GM23338 (cell line): Measurements from ENCODE around the gene EPAS1. TPM values are rescaled to one million over a fixed set of nuclear protein-coding genes. Genes with fewer than 3 reads are reported as not detected.

ENCODE experiments used
- ATAC-seq: fragments of 200-7000 bp; cut with Tn5 transposase; 3 replicates; pipeline ENCODE4 v1.9.1; 2020
- DNase-seq: peaks from one replicate; pipeline ENCODE4 v3.0.0-alpha.2; 2015; ENCODE audit warnings: low spot score
- H2AFZ ChIP-seq: fragments of 200-600 bp; sonication (generic); 2 replicates; pipeline ENCODE4 v1.8.0; 2016; ENCODE audit warnings: antibody characterized with exemption, mild to moderate bottlenecking, moderate library complexity
- H3F3A ChIP-seq: fragments of 200-600 bp; sonication (generic); replicated peaks from 2 replicates; pipeline ENCODE4 v1.8.0; 2017; ENCODE audit warnings: antibody characterized with exemption, mixed run types, low read depth
- H3K27ac ChIP-seq: fragments of 200-600 bp; sonication (generic); 2 replicates; pipeline ENCODE4 v1.6.1; 2016; ENCODE audit warnings: low read depth
- H3K27me3 ChIP-seq: fragments of 200-600 bp; sonication (generic); 2 replicates; pipeline ENCODE4 v1.8.0; 2016; ENCODE audit warnings: mild to moderate bottlenecking, mixed run types, moderate library complexity; ENCODE audit not compliant: insufficient read depth
- H3K36me3 ChIP-seq: fragments of 200-600 bp; sonication (generic); 2 replicates; pipeline ENCODE4 v1.8.0; 2016; ENCODE audit warnings: mild to moderate bottlenecking; ENCODE audit not compliant: insufficient read depth
- H3K4me1 ChIP-seq: fragments of 200-600 bp; sonication (generic); 2 replicates; pipeline ENCODE4 v1.8.0; 2016; ENCODE audit warnings: mild to moderate bottlenecking, moderate library complexity; ENCODE audit not compliant: insufficient read depth
- H3K4me2 ChIP-seq: fragments of 200-600 bp; sonication (generic); 2 replicates; pipeline ENCODE4 v1.7.1; 2017; ENCODE audit warnings: mixed run types
- H3K4me3 ChIP-seq: fragments of 200-600 bp; sonication (generic); 2 replicates; pipeline ENCODE4 v1.6.1; 2016; ENCODE audit warnings: mixed run types
- H3K79me2 ChIP-seq: fragments of 200-600 bp; sonication (generic); replicated peaks from 2 replicates; pipeline ENCODE4 v1.8.0; 2017; ENCODE audit warnings: mild to moderate bottlenecking; ENCODE audit not compliant: insufficient read depth
- H3K9me2 ChIP-seq: fragments of 200-600 bp; sonication (generic); 2 replicates; pipeline ENCODE4 v1.8.0; 2017; ENCODE audit not compliant: insufficient read depth
- H4K20me1 ChIP-seq: fragments of 200-600 bp; sonication (generic); replicated peaks from 2 replicates; pipeline ENCODE4 v1.8.0; 2017; ENCODE audit warnings: mild to moderate bottlenecking; ENCODE audit not compliant: insufficient read depth
- H3K27ac Mint-ChIP-seq: 2 replicates; pipeline ENCODE4 v1.8.0; 2020; ENCODE audit warnings: inconsistent platforms, mild to moderate bottlenecking, moderate library complexity, mixed read lengths
- H3K27me3 Mint-ChIP-seq: 3 replicates; pipeline ENCODE4 v1.8.0; 2022; ENCODE audit warnings: low read depth, mild to moderate bottlenecking, moderate library complexity, mixed read lengths, inconsistent platforms; ENCODE audit not compliant: insufficient read depth, poor library complexity
- H3K36me3 Mint-ChIP-seq: 3 replicates; pipeline ENCODE4 v1.8.0; 2021; ENCODE audit warnings: low read depth, mild to moderate bottlenecking, inconsistent platforms, moderate library complexity, mixed read lengths
- H3K4me1 Mint-ChIP-seq: 3 replicates; pipeline ENCODE4 v1.8.0; 2020; ENCODE audit warnings: mild to moderate bottlenecking, inconsistent platforms, mixed read lengths
- H3K4me3 Mint-ChIP-seq: 3 replicates; pipeline ENCODE4 v1.8.0; 2021; ENCODE audit warnings: moderate library complexity, mild to moderate bottlenecking, inconsistent platforms, mixed read lengths
- H3K9me3 Mint-ChIP-seq: 3 replicates; pipeline ENCODE4 v1.8.0; 2020; ENCODE audit warnings: moderate library complexity, mild to moderate bottlenecking, inconsistent platforms, mixed read lengths
- CREB1 ChIP-seq: fragments of 250-450 bp; sonication (Bioruptor Pico); IDR thresholded peaks from 2 replicates; pipeline ENCODE4 v1.5.0; 2020; ENCODE audit warnings: low read depth, mild to moderate bottlenecking, moderate library complexity
- EZH2 ChIP-seq: fragments of 200-600 bp; sonication (generic); IDR thresholded peaks from one replicate; pipeline ENCODE4 v1.8.0; 2017; ENCODE audit warnings: antibody characterized with exemption, mild to moderate bottlenecking, low read depth; ENCODE audit not compliant: unreplicated experiment
- EZH2phosphoT487 ChIP-seq: fragments of 200-600 bp; sonication (generic); IDR thresholded peaks from one replicate; pipeline ENCODE4 v1.8.1; 2018; ENCODE audit warnings: antibody characterized with exemption; ENCODE audit not compliant: unreplicated experiment
- JUNB ChIP-seq: IDR thresholded peaks from one replicate; pipeline ENCODE4 v1.6.1; 2016; ENCODE audit warnings: antibody characterized with exemption; ENCODE audit not compliant: unreplicated experiment
- NANOG ChIP-seq: IDR thresholded peaks from 2 replicates; pipeline ENCODE4 v1.6.1; 2016; ENCODE audit warnings: antibody characterized with exemption, borderline replicate concordance
- POLR2AphosphoS5 ChIP-seq: IDR thresholded peaks from 2 replicates; pipeline ENCODE4 v1.6.1; 2016; ENCODE audit warnings: antibody characterized with exemption, low read depth
- STAT1 ChIP-seq: IDR thresholded peaks from one replicate; pipeline ENCODE4 v1.6.1; 2016; ENCODE audit warnings: antibody characterized with exemption; ENCODE audit not compliant: unreplicated experiment
- ZNF114 ChIP-seq: fragments of 250-450 bp; sonication (Bioruptor Pico); IDR thresholded peaks from 2 replicates; pipeline ENCODE4 v1.5.0; 2020; ENCODE audit warnings: mild to moderate bottlenecking, moderate library complexity
- ZNF331 ChIP-seq: fragments of 250-450 bp; sonication (Bioruptor Pico); IDR thresholded peaks from 2 replicates; pipeline ENCODE4 v1.5.0; 2020; ENCODE audit warnings: low read depth, mild to moderate bottlenecking, moderate library complexity
- polyA plus RNA-seq: library from polyadenylated mRNA; unstranded; fragments of >200 nt; fragmentation: Nextera tagmentation; extraction: Ambion mirVana; gene quantifications from 2 replicates; pipeline ENCODE4 v1.2.1, GENCODE V29; 2016
- total RNA-seq: library from RNA; depleted of rRNA; stranded (reverse); fragments of >200 nt; shearing (Covaris generic); gene quantifications from 2 replicates; pipeline ENCODE4 v1.2.3, GENCODE V29; 2014
- TF ChIP-seq, protein P1 (sequence below): IDR thresholded peaks from one replicate; pipeline ENCODE4 v1.6.1; 2018; ENCODE audit warnings: antibody characterized with exemption; ENCODE audit not compliant: unreplicated experiment
- TF ChIP-seq, protein P2 (sequence below): fragments of 250-450 bp; sonication (Bioruptor Pico); IDR thresholded peaks from 2 replicates; pipeline ENCODE4 v1.5.0; 2020; ENCODE audit warnings: mild to moderate bottlenecking, moderate library complexity
- TF ChIP-seq, protein P3 (sequence below), 2 experiments: fragments of 200-600 bp in 1 of 2; sonication (generic) in 1 of 2; conservative IDR thresholded peaks; 2 replicates each; pipeline versions ENCODE4 v1.5.1 to v1.6.1; 2016 to 2017; ENCODE audit warnings: antibody characterized with exemption in 2 of 2, low read depth in 2 of 2, mild to moderate bottlenecking in 2 of 2, moderate library complexity in 1 of 2
- TF ChIP-seq, protein P4 (sequence below): IDR thresholded peaks from 2 replicates; pipeline ENCODE4 v1.6.1; 2016; ENCODE audit warnings: antibody characterized with exemption

The EPAS1 gene
- total and polyA plus RNA-seq, 2 experiments from 2014 or later, result 0.68 to 5.4 TPM

DNA sequence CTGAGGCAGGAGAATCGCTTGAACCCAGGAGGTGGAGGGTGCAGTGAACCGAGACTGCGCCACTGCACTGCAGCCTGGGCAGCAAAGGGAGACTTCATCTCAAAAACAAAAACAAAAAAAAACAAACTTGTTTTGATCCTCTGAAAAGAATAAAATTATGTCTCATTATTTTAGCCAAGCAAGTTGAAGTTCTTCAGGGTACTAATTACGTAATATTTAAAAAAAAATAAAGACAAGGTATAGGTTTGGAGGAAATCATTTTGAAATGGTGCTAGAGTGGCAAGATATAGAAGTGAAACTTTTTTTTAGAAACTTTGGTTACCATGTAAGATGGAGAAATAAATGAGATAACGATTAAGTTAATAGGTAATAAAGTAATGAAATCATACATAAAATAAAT lies 127.7 kb downstream of the EPAS1 start:
- Histone ChIP-seq H3K36me3 (no peaks in the 10 kb centered on the region), H3K27me3 (no peaks in the 10 kb centered on the region), H3K27ac (no peak overlapping the region), H2AFZ (no peak overlapping the region), H3K4me3 (no peak overlapping the region), H3K4me1 (no peaks in the 10 kb centered on the region), H3F3A (no peaks in the 10 kb centered on the region), H3K9me2 (no peaks in the 10 kb centered on the region), H3K4me2 (no peak overlapping the region), H4K20me1 (no peaks in the 10 kb centered on the region), H3K79me2 (no peaks in the 10 kb centered on the region)
- ATAC-seq (no peak), DNase-seq (no peak)
- peaks cover 2% of the 10 kb centered on the region; the same call in 1 of the 3 replicates for H3K9me3 Mint-ChIP-seq
- no peak overlapping the region for H3K27ac Mint-ChIP-seq
- TF ChIP-seq, protein P1, sequence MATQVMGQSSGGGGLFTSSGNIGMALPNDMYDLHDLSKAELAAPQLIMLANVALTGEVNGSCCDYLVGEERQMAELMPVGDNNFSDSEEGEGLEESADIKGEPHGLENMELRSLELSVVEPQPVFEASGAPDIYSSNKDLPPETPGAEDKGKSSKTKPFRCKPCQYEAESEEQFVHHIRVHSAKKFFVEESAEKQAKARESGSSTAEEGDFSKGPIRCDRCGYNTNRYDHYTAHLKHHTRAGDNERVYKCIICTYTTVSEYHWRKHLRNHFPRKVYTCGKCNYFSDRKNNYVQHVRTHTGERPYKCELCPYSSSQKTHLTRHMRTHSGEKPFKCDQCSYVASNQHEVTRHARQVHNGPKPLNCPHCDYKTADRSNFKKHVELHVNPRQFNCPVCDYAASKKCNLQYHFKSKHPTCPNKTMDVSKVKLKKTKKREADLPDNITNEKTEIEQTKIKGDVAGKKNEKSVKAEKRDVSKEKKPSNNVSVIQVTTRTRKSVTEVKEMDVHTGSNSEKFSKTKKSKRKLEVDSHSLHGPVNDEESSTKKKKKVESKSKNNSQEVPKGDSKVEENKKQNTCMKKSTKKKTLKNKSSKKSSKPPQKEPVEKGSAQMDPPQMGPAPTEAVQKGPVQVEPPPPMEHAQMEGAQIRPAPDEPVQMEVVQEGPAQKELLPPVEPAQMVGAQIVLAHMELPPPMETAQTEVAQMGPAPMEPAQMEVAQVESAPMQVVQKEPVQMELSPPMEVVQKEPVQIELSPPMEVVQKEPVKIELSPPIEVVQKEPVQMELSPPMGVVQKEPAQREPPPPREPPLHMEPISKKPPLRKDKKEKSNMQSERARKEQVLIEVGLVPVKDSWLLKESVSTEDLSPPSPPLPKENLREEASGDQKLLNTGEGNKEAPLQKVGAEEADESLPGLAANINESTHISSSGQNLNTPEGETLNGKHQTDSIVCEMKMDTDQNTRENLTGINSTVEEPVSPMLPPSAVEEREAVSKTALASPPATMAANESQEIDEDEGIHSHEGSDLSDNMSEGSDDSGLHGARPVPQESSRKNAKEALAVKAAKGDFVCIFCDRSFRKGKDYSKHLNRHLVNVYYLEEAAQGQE, result no peak
- TF ChIP-seq CREB1 (CRISPR knock-in tag) (no peak), EZH2 (no peak), STAT1 (no peak), JUNB (no peak), EZH2phosphoT487 (no peak), NANOG (no peak), POLR2AphosphoS5 (no peak), ZNF331 (CRISPR knock-in tag) (no peak), ZNF114 (CRISPR knock-in tag) (no peak)
- TF ChIP-seq, protein P2, sequence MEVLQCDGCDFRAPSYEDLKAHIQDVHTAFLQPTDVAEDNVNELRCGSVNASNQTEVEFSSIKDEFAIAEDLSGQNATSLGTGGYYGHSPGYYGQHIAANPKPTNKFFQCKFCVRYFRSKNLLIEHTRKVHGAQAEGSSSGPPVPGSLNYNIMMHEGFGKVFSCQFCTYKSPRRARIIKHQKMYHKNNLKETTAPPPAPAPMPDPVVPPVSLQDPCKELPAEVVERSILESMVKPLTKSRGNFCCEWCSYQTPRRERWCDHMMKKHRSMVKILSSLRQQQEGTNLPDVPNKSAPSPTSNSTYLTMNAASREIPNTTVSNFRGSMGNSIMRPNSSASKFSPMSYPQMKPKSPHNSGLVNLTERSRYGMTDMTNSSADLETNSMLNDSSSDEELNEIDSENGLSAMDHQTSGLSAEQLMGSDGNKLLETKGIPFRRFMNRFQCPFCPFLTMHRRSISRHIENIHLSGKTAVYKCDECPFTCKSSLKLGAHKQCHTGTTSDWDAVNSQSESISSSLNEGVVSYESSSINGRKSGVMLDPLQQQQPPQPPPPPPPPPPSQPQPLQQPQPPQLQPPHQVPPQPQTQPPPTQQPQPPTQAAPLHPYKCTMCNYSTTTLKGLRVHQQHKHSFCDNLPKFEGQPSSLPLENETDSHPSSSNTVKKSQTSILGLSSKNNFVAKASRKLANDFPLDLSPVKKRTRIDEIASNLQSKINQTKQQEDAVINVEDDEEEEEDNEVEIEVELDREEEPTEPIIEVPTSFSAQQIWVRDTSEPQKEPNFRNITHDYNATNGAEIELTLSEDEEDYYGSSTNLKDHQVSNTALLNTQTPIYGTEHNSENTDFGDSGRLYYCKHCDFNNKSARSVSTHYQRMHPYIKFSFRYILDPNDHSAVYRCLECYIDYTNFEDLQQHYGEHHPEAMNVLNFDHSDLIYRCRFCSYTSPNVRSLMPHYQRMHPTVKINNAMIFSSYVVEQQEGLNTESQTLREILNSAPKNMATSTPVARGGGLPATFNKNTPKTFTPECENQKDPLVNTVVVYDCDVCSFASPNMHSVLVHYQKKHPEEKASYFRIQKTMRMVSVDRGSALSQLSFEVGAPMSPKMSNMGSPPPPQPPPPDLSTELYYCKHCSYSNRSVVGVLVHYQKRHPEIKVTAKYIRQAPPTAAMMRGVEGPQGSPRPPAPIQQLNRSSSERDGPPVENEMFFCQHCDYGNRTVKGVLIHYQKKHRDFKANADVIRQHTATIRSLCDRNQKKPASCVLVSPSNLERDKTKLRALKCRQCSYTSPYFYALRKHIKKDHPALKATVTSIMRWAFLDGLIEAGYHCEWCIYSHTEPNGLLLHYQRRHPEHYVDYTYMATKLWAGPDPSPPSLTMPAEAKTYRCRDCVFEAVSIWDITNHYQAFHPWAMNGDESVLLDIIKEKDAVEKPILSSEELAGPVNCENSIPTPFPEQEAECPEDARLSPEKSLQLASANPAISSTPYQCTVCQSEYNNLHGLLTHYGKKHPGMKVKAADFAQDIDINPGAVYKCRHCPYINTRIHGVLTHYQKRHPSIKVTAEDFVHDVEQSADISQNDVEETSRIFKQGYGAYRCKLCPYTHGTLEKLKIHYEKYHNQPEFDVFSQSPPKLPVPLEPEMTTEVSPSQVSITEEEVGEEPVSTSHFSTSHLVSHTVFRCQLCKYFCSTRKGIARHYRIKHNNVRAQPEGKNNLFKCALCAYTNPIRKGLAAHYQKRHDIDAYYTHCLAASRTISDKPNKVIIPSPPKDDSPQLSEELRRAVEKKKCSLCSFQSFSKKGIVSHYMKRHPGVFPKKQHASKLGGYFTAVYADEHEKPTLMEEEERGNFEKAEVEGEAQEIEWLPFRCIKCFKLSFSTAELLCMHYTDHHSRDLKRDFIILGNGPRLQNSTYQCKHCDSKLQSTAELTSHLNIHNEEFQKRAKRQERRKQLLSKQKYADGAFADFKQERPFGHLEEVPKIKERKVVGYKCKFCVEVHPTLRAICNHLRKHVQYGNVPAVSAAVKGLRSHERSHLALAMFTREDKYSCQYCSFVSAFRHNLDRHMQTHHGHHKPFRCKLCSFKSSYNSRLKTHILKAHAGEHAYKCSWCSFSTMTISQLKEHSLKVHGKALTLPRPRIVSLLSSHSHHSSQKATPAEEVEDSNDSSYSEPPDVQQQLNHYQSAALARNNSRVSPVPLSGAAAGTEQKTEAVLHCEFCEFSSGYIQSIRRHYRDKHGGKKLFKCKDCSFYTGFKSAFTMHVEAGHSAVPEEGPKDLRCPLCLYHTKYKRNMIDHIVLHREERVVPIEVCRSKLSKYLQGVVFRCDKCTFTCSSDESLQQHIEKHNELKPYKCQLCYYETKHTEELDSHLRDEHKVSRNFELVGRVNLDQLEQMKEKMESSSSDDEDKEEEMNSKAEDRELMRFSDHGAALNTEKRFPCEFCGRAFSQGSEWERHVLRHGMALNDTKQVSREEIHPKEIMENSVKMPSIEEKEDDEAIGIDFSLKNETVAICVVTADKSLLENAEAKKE, result no peak
- TF ChIP-seq, protein P3, sequence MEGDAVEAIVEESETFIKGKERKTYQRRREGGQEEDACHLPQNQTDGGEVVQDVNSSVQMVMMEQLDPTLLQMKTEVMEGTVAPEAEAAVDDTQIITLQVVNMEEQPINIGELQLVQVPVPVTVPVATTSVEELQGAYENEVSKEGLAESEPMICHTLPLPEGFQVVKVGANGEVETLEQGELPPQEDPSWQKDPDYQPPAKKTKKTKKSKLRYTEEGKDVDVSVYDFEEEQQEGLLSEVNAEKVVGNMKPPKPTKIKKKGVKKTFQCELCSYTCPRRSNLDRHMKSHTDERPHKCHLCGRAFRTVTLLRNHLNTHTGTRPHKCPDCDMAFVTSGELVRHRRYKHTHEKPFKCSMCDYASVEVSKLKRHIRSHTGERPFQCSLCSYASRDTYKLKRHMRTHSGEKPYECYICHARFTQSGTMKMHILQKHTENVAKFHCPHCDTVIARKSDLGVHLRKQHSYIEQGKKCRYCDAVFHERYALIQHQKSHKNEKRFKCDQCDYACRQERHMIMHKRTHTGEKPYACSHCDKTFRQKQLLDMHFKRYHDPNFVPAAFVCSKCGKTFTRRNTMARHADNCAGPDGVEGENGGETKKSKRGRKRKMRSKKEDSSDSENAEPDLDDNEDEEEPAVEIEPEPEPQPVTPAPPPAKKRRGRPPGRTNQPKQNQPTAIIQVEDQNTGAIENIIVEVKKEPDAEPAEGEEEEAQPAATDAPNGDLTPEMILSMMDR (conservative IDR thresholded peaks at IDR 0.05; ENCODE audit: low read depth in 2 of 2), result no peak
- TF ChIP-seq, protein P4, sequence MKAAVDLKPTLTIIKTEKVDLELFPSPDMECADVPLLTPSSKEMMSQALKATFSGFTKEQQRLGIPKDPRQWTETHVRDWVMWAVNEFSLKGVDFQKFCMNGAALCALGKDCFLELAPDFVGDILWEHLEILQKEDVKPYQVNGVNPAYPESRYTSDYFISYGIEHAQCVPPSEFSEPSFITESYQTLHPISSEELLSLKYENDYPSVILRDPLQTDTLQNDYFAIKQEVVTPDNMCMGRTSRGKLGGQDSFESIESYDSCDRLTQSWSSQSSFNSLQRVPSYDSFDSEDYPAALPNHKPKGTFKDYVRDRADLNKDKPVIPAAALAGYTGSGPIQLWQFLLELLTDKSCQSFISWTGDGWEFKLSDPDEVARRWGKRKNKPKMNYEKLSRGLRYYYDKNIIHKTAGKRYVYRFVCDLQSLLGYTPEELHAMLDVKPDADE, result no peak
- H3K4me3 Mint-ChIP-seq, result no peak overlapping the region
- no peaks in the 10 kb centered on the region for H3K36me3 Mint-ChIP-seq
- H3K4me1 Mint-ChIP-seq, result no peaks in the 10 kb centered on the region
- peaks cover 4% of the 10 kb centered on the region for H3K27me3 Mint-ChIP-seq
